T-helper 22 cell (primary cell): ENCODE data around the gene PLA2R1.

ENCODE experiments used
- DNase-seq: peaks from one replicate; pipeline ENCODE4 v3.0.0-alpha.2; 2020; ENCODE audit warnings: low read depth

PLA2R1 gene

GRCh38 chr2:159892990-159893810 lies 169.2 kb downstream of the PLA2R1 start:
- DNase-seq = no peak

- DNase-seq = no peak
These were observed 170.3 kb downstream of the PLA2R1 start for GRCh38 chr2:159891917-159892730.

- DNase-seq = no peak
These were observed 171.2 kb downstream of the PLA2R1 start for GRCh38 chr2:159891267-159891588.

GRCh38 chr2:159890551-159891266 lies 171.7 kb downstream of the PLA2R1 start:
- DNase-seq = no peak

GRCh38 chr2:159882130-159882745 lies 180.2 kb downstream of the PLA2R1 start:
- DNase-seq = no peak
